Measurements from ENCODE around the gene SUN5.
"Not testable (repeated sequence)": the region's sequence is repeated elsewhere in the genome, so short reads cannot be mapped to it uniquely, and the experiment has no call there.

Gene SUN5

GRCh38 chr20:33004141-33004751, at the start of gene SUN5:
SUN5 (minus strand) TSS chr20:33004433; CDS start chr20:33004340, 93 bp downstream.
- no peak for DNase-seq

- DNase-seq = no peak
Observed at GRCh38 chr20:33053291-33054106, 49.3 kb upstream of the SUN5 start, which contains the start of gene BPIFB3. BPIFB3 (plus strand) TSS chr20:33053903; CDS start chr20:33055436, 1,533 bp downstream.

- DNase-seq = no peak
Observed at GRCh38 chr20:33051333-33051732, 47.1 kb upstream of the SUN5 start.

GRCh38 chr20:33046412-33046811, 42.2 kb upstream of the SUN5 start:
- no peak for DNase-seq

- DNase-seq = not testable (repeated sequence)
Observed at GRCh38 chr20:33045129-33045721, 41.0 kb upstream of the SUN5 start.

- no peak for DNase-seq
Observed at GRCh38 chr20:33043731-33044181, 39.5 kb upstream of the SUN5 start.

- no peak for DNase-seq
Observed at GRCh38 chr20:33042983-33043730, 38.9 kb upstream of the SUN5 start.

- no peak for DNase-seq
Observed at GRCh38 chr20:33042430-33042829, 38.2 kb upstream of the SUN5 start.

GRCh38 chr20:33038243-33038642, 34.0 kb upstream of the SUN5 start:
- DNase-seq = no peak

GRCh38 chr20:33037456-33037855, 33.2 kb upstream of the SUN5 start:
- DNase-seq = no peak

- DNase-seq = no peak
Observed at GRCh38 chr20:33034901-33035492, 30.8 kb upstream of the SUN5 start.

GRCh38 chr20:33034115-33034514, 29.9 kb upstream of the SUN5 start:
- no peak for DNase-seq

- DNase-seq = no peak
Observed at GRCh38 chr20:33033381-33033780, 29.1 kb upstream of the SUN5 start.

- no peak for DNase-seq
Observed at GRCh38 chr20:33032555-33032954, 28.3 kb upstream of the SUN5 start.

GRCh38 chr20:33031531-33031930, 27.3 kb upstream of the SUN5 start, which contains the start of gene BPIFB6:
BPIFB6 (plus strand) TSS chr20:33031648; CDS start chr20:33031648, 0 bp downstream.
- no peak for DNase-seq

GRCh38 chr20:33030569-33030968, 26.3 kb upstream of the SUN5 start:
- DNase-seq = no peak

- DNase-seq = no peak
Observed at GRCh38 chr20:33030076-33030475, 25.8 kb upstream of the SUN5 start.

- DNase-seq = no peak
Observed at GRCh38 chr20:33028875-33029274, 24.6 kb upstream of the SUN5 start.

- no peak for DNase-seq
Observed at GRCh38 chr20:33027769-33028751, 23.8 kb upstream of the SUN5 start.

- no peak for DNase-seq
Observed at GRCh38 chr20:33026779-33027759, 22.8 kb upstream of the SUN5 start.
